HUES48 (cell line): ENCODE measurements around the gene PDZRN3.

Experiments used
- H3K27ac ChIP-seq: one replicate; pipeline ENCODE4 v1.7.0; 2013; ENCODE audit warnings: low read depth, low read length, inconsistent platforms
- H3K27me3 ChIP-seq: 2 replicates; pipeline ENCODE4 v1.6.1; 2013; ENCODE audit warnings: mild to moderate bottlenecking, low read length; ENCODE audit not compliant: control insufficient read depth, insufficient read depth
- H3K36me3 ChIP-seq: 2 replicates; pipeline ENCODE4 v1.6.1; 2013; ENCODE audit warnings: low read length; ENCODE audit not compliant: control insufficient read depth, insufficient read depth
- H3K4me1 ChIP-seq: 2 replicates; pipeline ENCODE4 v1.6.1; 2013; ENCODE audit warnings: mild to moderate bottlenecking, low read length; ENCODE audit not compliant: control insufficient read depth, insufficient read depth
- H3K4me3 ChIP-seq: 2 replicates; pipeline ENCODE4 v1.5.1; 2013; ENCODE audit warnings: mild to moderate bottlenecking, low read depth, low read length
- H3K9ac ChIP-seq: 2 replicates; pipeline ENCODE4 v1.6.1; 2013; ENCODE audit warnings: mild to moderate bottlenecking, low read depth, low read length, moderate library complexity
- H3K9me3 ChIP-seq: 2 replicates; pipeline ENCODE4 v1.6.1; 2013; ENCODE audit warnings: low read length; ENCODE audit not compliant: control insufficient read depth, insufficient read depth

PDZRN3 gene

GRCh38 chr3:73452729-73453128 lies 172.0 kb downstream of the PDZRN3 start:
- Histone ChIP-seq H3K4me3 (no peak overlapping the region), H3K9me3 (no peaks in the 10 kb centered on the region), H3K27ac (no peak overlapping the region), H3K4me1 (peaks cover 15% of the 10 kb centered on the region), H3K36me3 (no peaks in the 10 kb centered on the region), H3K27me3 (no peaks in the 10 kb centered on the region), H3K9ac (no peak overlapping the region)

GRCh38 chr3:73451301-73451944 lies 173.3 kb downstream of the PDZRN3 start:
- Histone ChIP-seq H3K27ac (no peak overlapping the region), H3K9me3 (no peaks in the 10 kb centered on the region)

GRCh38 chr3:73449774-73450173 lies 175.0 kb downstream of the PDZRN3 start:
- no peaks in the 10 kb centered on the region for H3K27me3 ChIP-seq
- H3K9ac ChIP-seq = no peak overlapping the region
- H3K27ac ChIP-seq = no peak overlapping the region
- no peaks in the 10 kb centered on the region for H3K36me3 ChIP-seq
- H3K4me1 ChIP-seq = peaks cover 15% of the 10 kb centered on the region
- no peak overlapping the region for H3K4me3 ChIP-seq
- H3K9me3 ChIP-seq = no peaks in the 10 kb centered on the region

More at GRCh38 chr3:73451301-73451944, 173.3 kb downstream of the PDZRN3 start:
- Histone ChIP-seq H3K4me3 (no peak overlapping the region), H3K4me1 (peaks cover 15% of the 10 kb centered on the region), H3K36me3 (no peaks in the 10 kb centered on the region), H3K27me3 (no peaks in the 10 kb centered on the region), H3K9ac (no peak overlapping the region)

- Histone ChIP-seq H3K4me1 (peaks cover 15% of the 10 kb centered on the region), H3K9me3 (no peaks in the 10 kb centered on the region), H3K27ac (no peak overlapping the region), H3K9ac (no peak overlapping the region), H3K4me3 (no peak overlapping the region), H3K27me3 (no peaks in the 10 kb centered on the region), H3K36me3 (no peaks in the 10 kb centered on the region)
Measured at GRCh38 chr3:73448761-73449301, 175.9 kb downstream of the PDZRN3 start.

GRCh38 chr3:73448041-73448440 lies 176.7 kb downstream of the PDZRN3 start:
- Histone ChIP-seq H3K4me1 (peaks cover 15% of the 10 kb centered on the region), H3K4me3 (no peak overlapping the region), H3K27me3 (no peaks in the 10 kb centered on the region), H3K36me3 (no peaks in the 10 kb centered on the region), H3K27ac (no peak overlapping the region), H3K9ac (no peak overlapping the region), H3K9me3 (no peaks in the 10 kb centered on the region)

GRCh38 chr3:73447111-73447510 lies 177.6 kb downstream of the PDZRN3 start:
- no peaks in the 10 kb centered on the region for H3K36me3 ChIP-seq
- H3K9me3 ChIP-seq = no peaks in the 10 kb centered on the region
- peaks cover 18% of the 10 kb centered on the region for H3K4me1 ChIP-seq
- no peak overlapping the region for H3K27ac ChIP-seq
- no peaks in the 10 kb centered on the region for H3K27me3 ChIP-seq
- no peak overlapping the region for H3K4me3 ChIP-seq
- H3K9ac ChIP-seq = no peak overlapping the region

- H3K9ac ChIP-seq = no peak overlapping the region
- no peak overlapping the region for H3K4me3 ChIP-seq
- no peaks in the 10 kb centered on the region for H3K36me3 ChIP-seq
- H3K27me3 ChIP-seq = no peaks in the 10 kb centered on the region
- H3K27ac ChIP-seq = no peak overlapping the region
- H3K9me3 ChIP-seq = no peaks in the 10 kb centered on the region
- peaks cover 19% of the 10 kb centered on the region for H3K4me1 ChIP-seq
Measured at GRCh38 chr3:73446467-73447110, 178.2 kb downstream of the PDZRN3 start.

- H3K27me3 ChIP-seq = no peaks in the 10 kb centered on the region
- H3K4me3 ChIP-seq = no peak overlapping the region
- H3K27ac ChIP-seq = no peak overlapping the region
- no peak overlapping the region for H3K9ac ChIP-seq
- H3K9me3 ChIP-seq = no peaks in the 10 kb centered on the region
- H3K4me1 ChIP-seq = peaks cover 4% of the 10 kb centered on the region; the same call in 1 of the 2 replicates
- no peaks in the 10 kb centered on the region for H3K36me3 ChIP-seq
Measured at GRCh38 chr3:73442886-73443285, 181.9 kb downstream of the PDZRN3 start.

GRCh38 chr3:73442152-73442551 lies 182.6 kb downstream of the PDZRN3 start:
- no peak overlapping the region for H3K27ac ChIP-seq

GRCh38 chr3:73437828-73438227 lies 186.9 kb downstream of the PDZRN3 start:
- Histone ChIP-seq H3K27me3 (no peaks in the 10 kb centered on the region), H3K36me3 (no peaks in the 10 kb centered on the region), H3K27ac (no peak overlapping the region), H3K9ac (no peak overlapping the region), H3K4me1 (peaks cover 4% of the 10 kb centered on the region; the same call in 1 of the 2 replicates), H3K4me3 (no peak overlapping the region), H3K9me3 (no peaks in the 10 kb centered on the region)

More at GRCh38 chr3:73442152-73442551, 182.6 kb downstream of the PDZRN3 start:
- no peak overlapping the region for H3K4me3 ChIP-seq
- H3K36me3 ChIP-seq = no peaks in the 10 kb centered on the region
- H3K9ac ChIP-seq = no peak overlapping the region
- no peaks in the 10 kb centered on the region for H3K9me3 ChIP-seq
- peaks cover 4% of the 10 kb centered on the region; the same call in 1 of the 2 replicates for H3K4me1 ChIP-seq
- H3K27me3 ChIP-seq = no peaks in the 10 kb centered on the region

- Histone ChIP-seq H3K4me1 (no peaks in the 10 kb centered on the region), H3K9me3 (no peaks in the 10 kb centered on the region), H3K36me3 (no peaks in the 10 kb centered on the region), H3K27ac (no peak overlapping the region), H3K27me3 (no peaks in the 10 kb centered on the region), H3K9ac (no peak overlapping the region), H3K4me3 (no peak overlapping the region)
Measured at GRCh38 chr3:73435055-73435454, 189.7 kb downstream of the PDZRN3 start.
